Mesendoderm (in vitro differentiated cells): ENCODE results near the gene NOL12.

Experiments used
- DNase-seq: peaks from one replicate; pipeline ENCODE4 v3.0.0; 2013
- H2AK5ac ChIP-seq: 2 replicates; pipeline ENCODE4 v1.6.1; 2013; ENCODE audit warnings: low read length, inconsistent platforms
- H2BK120ac ChIP-seq: 2 replicates; pipeline ENCODE4 v1.6.1; 2013; ENCODE audit warnings: low read depth, mild to moderate bottlenecking, low read length, moderate library complexity, mixed read lengths
- H2BK15ac ChIP-seq: replicated peaks from 2 replicates; pipeline ENCODE4 v1.6.1; 2013; ENCODE audit warnings: low read depth, mild to moderate bottlenecking, moderate library complexity
- H2BK5ac ChIP-seq: 2 replicates; pipeline ENCODE4 v1.6.1; 2013; ENCODE audit warnings: low read length, inconsistent platforms
- H3K18ac ChIP-seq: 2 replicates; pipeline ENCODE4 v1.6.1; 2013; ENCODE audit warnings: mild to moderate bottlenecking, low read length, mixed read lengths
- H3K23ac ChIP-seq: one replicate; pipeline ENCODE4 v1.6.1; 2013; ENCODE audit warnings: low read length
- H3K27ac ChIP-seq: 2 replicates; pipeline ENCODE4 v1.5.1; 2013; ENCODE audit warnings: low read depth, mild to moderate bottlenecking, inconsistent platforms, low read length, moderate library complexity
- H3K27me3 ChIP-seq: 2 replicates; pipeline ENCODE4 v1.6.1; 2013; ENCODE audit warnings: low read length, control low read depth, mild to moderate bottlenecking, inconsistent platforms; ENCODE audit not compliant: insufficient read depth, poor library complexity
- H3K36me3 ChIP-seq: 2 replicates; pipeline ENCODE4 v1.6.1; 2013; ENCODE audit warnings: low read length, inconsistent platforms; ENCODE audit not compliant: control insufficient read depth, insufficient read depth
- H3K4ac ChIP-seq: one replicate; pipeline ENCODE4 v1.6.1; 2013; ENCODE audit warnings: low read depth, mild to moderate bottlenecking, low read length, moderate library complexity
- H3K4me1 ChIP-seq: 2 replicates; pipeline ENCODE4 v1.6.1; 2013; ENCODE audit warnings: low read depth, low read length, inconsistent platforms; ENCODE audit not compliant: control insufficient read depth
- H3K4me2 ChIP-seq: 2 replicates; pipeline ENCODE4 v1.6.1; 2013; ENCODE audit warnings: low read length
- H3K4me3 ChIP-seq: 2 replicates; pipeline ENCODE4 v1.5.1; 2013; ENCODE audit warnings: mild to moderate bottlenecking, low read length
- H3K56ac ChIP-seq: one replicate; pipeline ENCODE4 v1.6.1; 2013; ENCODE audit warnings: low read length
- H3K79me1 ChIP-seq: 2 replicates; pipeline ENCODE4 v1.6.1; 2013; ENCODE audit warnings: low read length, inconsistent platforms
- H3K79me2 ChIP-seq: 2 replicates; pipeline ENCODE4 v1.6.1; 2013; ENCODE audit warnings: mild to moderate bottlenecking, low read length; ENCODE audit not compliant: control insufficient read depth, insufficient read depth
- H3K9ac ChIP-seq: 2 replicates; pipeline ENCODE4 v1.6.1; 2013; ENCODE audit warnings: low read length, inconsistent platforms
- H4K5ac ChIP-seq: one replicate; pipeline ENCODE4 v1.6.1; 2013; ENCODE audit warnings: low read length
- H4K8ac ChIP-seq: one replicate; pipeline ENCODE4 v1.6.1; 2013; ENCODE audit warnings: low read depth, mild to moderate bottlenecking, control low read depth, low read length, moderate library complexity
- WGBS: extraction: QIAGEN DNeasy Blood & Tissue Kit; methylation state at CpG from one replicate; pipeline ENCODE4 v1.1.7; 2013; ENCODE audit warnings: low lambda C conversion rate, missing lambda C conversion rate; ENCODE audit not compliant: insufficient coverage; ENCODE audit errors: extremely low coverage; 5-methylcytosine and 5-hydroxymethylcytosine counted together

The NOL12 gene

GRCh38 chr22:37672206-37672919 lies 13.8 kb upstream of the NOL12 start:
- no peak overlapping the region for H3K56ac ChIP-seq
- H2AK5ac ChIP-seq: no peak overlapping the region
- H3K36me3 ChIP-seq: no peaks in the 10 kb centered on the region
- H3K4me2 ChIP-seq: no peak overlapping the region
- no peaks in the 10 kb centered on the region for H3K27me3 ChIP-seq
- H3K9ac ChIP-seq: no peak overlapping the region
- no peaks in the 10 kb centered on the region for H3K4me1 ChIP-seq
- no peaks in the 10 kb centered on the region for H3K79me2 ChIP-seq
- H3K4ac ChIP-seq: no peak overlapping the region
- no CpG with 5 or more reads among the region's 15 CpGs for WGBS
- no peak overlapping the region for H2BK5ac ChIP-seq
- H2BK120ac ChIP-seq: no peak overlapping the region
- no peak overlapping the region for H3K27ac ChIP-seq
- H4K5ac ChIP-seq: no peak overlapping the region
- H3K23ac ChIP-seq: no peak overlapping the region
- no peaks in the 10 kb centered on the region for H3K79me1 ChIP-seq
- DNase-seq: no peak
- no peak overlapping the region for H4K8ac ChIP-seq
- no peak overlapping the region for H3K18ac ChIP-seq
- H2BK15ac ChIP-seq: no peak overlapping the region
- no peak overlapping the region for H3K4me3 ChIP-seq

- DNase-seq: no peak
- Histone ChIP-seq H3K4ac (no peak overlapping the region), H3K9ac (no peak overlapping the region), H2AK5ac (no peak overlapping the region), H3K27ac (no peak overlapping the region), H2BK15ac (no peak overlapping the region), H3K36me3 (no peaks in the 10 kb centered on the region), H3K56ac (no peak overlapping the region), H3K18ac (no peak overlapping the region), H2BK5ac (no peak overlapping the region), H4K5ac (no peak overlapping the region), H3K27me3 (no peaks in the 10 kb centered on the region), H3K79me1 (no peaks in the 10 kb centered on the region), H3K4me3 (no peak overlapping the region), H3K79me2 (no peaks in the 10 kb centered on the region), H3K4me2 (no peak overlapping the region), H2BK120ac (no peak overlapping the region), H3K23ac (no peak overlapping the region), H4K8ac (no peak overlapping the region), H3K4me1 (no peaks in the 10 kb centered on the region)
- WGBS: no CpG with 5 or more reads among the region's 11 CpGs
Observed at GRCh38 chr22:37672920-37673455, 13.2 kb upstream of the NOL12 start.

GRCh38 chr22:37674248-37674647 lies 11.9 kb upstream of the NOL12 start:
- no peak overlapping the region for H2BK120ac ChIP-seq
- no peak overlapping the region for H3K4me2 ChIP-seq
- H3K36me3 ChIP-seq: peaks cover 1% of the 10 kb centered on the region
- no peaks in the 10 kb centered on the region for H3K79me1 ChIP-seq
- WGBS: no CpG with 5 or more reads among the region's 12 CpGs
- H3K4me3 ChIP-seq: no peak overlapping the region
- H3K56ac ChIP-seq: no peak overlapping the region
- DNase-seq: no peak
- no peak overlapping the region for H2BK5ac ChIP-seq
- no peak overlapping the region for H3K23ac ChIP-seq
- H3K9ac ChIP-seq: no peak overlapping the region
- no peaks in the 10 kb centered on the region for H3K4me1 ChIP-seq
- no peak overlapping the region for H3K27ac ChIP-seq
- no peak overlapping the region for H2AK5ac ChIP-seq
- H3K18ac ChIP-seq: no peak overlapping the region
- no peaks in the 10 kb centered on the region for H3K79me2 ChIP-seq
- H2BK15ac ChIP-seq: no peak overlapping the region
- H3K27me3 ChIP-seq: no peaks in the 10 kb centered on the region
- H4K5ac ChIP-seq: no peak overlapping the region
- no peak overlapping the region for H3K4ac ChIP-seq
- no peak overlapping the region for H4K8ac ChIP-seq

GRCh38 chr22:37674951-37675929 lies 10.9 kb upstream of the NOL12 start, which contains the start of gene LGALS1:
LGALS1 (plus strand) TSS chr22:37675636; CDS start chr22:37675703, 67 bp downstream.
- Histone ChIP-seq H3K4me1 (no peaks in the 10 kb centered on the region), H3K23ac (no peak within 1 kb of the TSS), H3K56ac (peak within 1 kb of the TSS; percentile 79), H3K4ac (peak within 1 kb of the TSS; percentile 40), H3K4me2 (peak within 1 kb of the TSS; percentile 49), H3K79me1 (no peaks in the 10 kb centered on the region), H3K4me3 (no peak within 1 kb of the TSS), H3K27ac (no peak within 1 kb of the TSS), H4K8ac (no peak within 1 kb of the TSS), H4K5ac (no peak within 1 kb of the TSS), H2BK15ac (no peak within 1 kb of the TSS), H2AK5ac (no peak within 1 kb of the TSS), H3K36me3 (peaks cover 1% of the 10 kb centered on the region), H3K18ac (peak within 1 kb of the TSS; percentile 15), H2BK5ac (no peak within 1 kb of the TSS), H3K79me2 (no peaks in the 10 kb centered on the region), H2BK120ac (no peak within 1 kb of the TSS), H3K27me3 (no peaks in the 10 kb centered on the region), H3K9ac (peak within 1 kb of the TSS; percentile 71)
- DNase-seq: peak; percentile 64
- WGBS: no CpG with 5 or more reads among the region's 34 CpGs

GRCh38 chr22:37675930-37676735 lies 10.0 kb upstream of the NOL12 start:
- peaks cover 1% of the 10 kb centered on the region for H3K36me3 ChIP-seq
- H3K4me2 ChIP-seq: peak overlapping the region; percentile 49
- peak overlapping the region; percentile 32 for H3K27ac ChIP-seq
- H3K4me1 ChIP-seq: no peaks in the 10 kb centered on the region
- no peak overlapping the region for H2BK120ac ChIP-seq
- peak overlapping the region; percentile 79 for H3K56ac ChIP-seq
- peak overlapping the region; percentile 71 for H3K9ac ChIP-seq
- no peak overlapping the region for H4K8ac ChIP-seq
- H2BK15ac ChIP-seq: no peak overlapping the region
- peak overlapping the region; percentile 22 for H3K4me3 ChIP-seq
- H3K18ac ChIP-seq: peak overlapping the region; percentile 15
- H3K27me3 ChIP-seq: no peaks in the 10 kb centered on the region
- peak overlapping the region; percentile 40 for H3K4ac ChIP-seq
- no peaks in the 10 kb centered on the region for H3K79me1 ChIP-seq
- H2AK5ac ChIP-seq: no peak overlapping the region
- no peak overlapping the region for H3K23ac ChIP-seq
- WGBS: no CpG with 5 or more reads among the region's 17 CpGs
- DNase-seq: no peak
- no peaks in the 10 kb centered on the region for H3K79me2 ChIP-seq
- H2BK5ac ChIP-seq: no peak overlapping the region
- no peak overlapping the region for H4K5ac ChIP-seq
